HepG2 (cell line): ENCODE measurements around the gene DCST2. TPM values are rescaled to one million over a fixed set of nuclear protein-coding genes. Genes with fewer than 3 reads are reported as not detected.

Experiments used
- AGO2 ChIP-seq: fragments of 200-400 bp; formaldehyde crosslinking; optimal IDR thresholded peaks from 2 replicates; pipeline ENCODE3; 2017; ENCODE audit warnings: mild to moderate bottlenecking, low read depth, low read length, moderate library complexity
- ARID2 ChIP-seq: sonication (generic); formaldehyde crosslinking; IDR thresholded peaks from 2 replicates; pipeline ENCODE4 v1.8.1; 2022; ENCODE audit warnings: mild to moderate bottlenecking, missing genetic modification reagents, borderline replicate concordance
- E2F1 ChIP-seq: sonication (generic); formaldehyde crosslinking; IDR thresholded peaks from 2 replicates; pipeline ENCODE4 v1.5.0; 2020; ENCODE audit warnings: missing genetic modification reagents
- FOSL2 ChIP-seq: sonication (generic); formaldehyde crosslinking; IDR thresholded peaks from 2 replicates; pipeline ENCODE4 v1.4.0; 2020; ENCODE audit warnings: missing genetic modification reagents
- HNRNPUL1 ChIP-seq: fragments of 200-400 bp; formaldehyde crosslinking; IDR thresholded peaks from 2 replicates; pipeline ENCODE4 v1.6.1; 2017; ENCODE audit warnings: low read depth, mild to moderate bottlenecking, low read length, moderate library complexity
- HOXA3 ChIP-seq: sonication (generic); formaldehyde crosslinking; IDR thresholded peaks from 2 replicates; pipeline ENCODE4 v1.5.0; 2020; ENCODE audit warnings: missing genetic modification reagents
- KLF16 ChIP-seq, 2 experiments: sonication (generic) in 1 of 2; formaldehyde crosslinking in 1 of 2; IDR thresholded peaks; 2 replicates each; pipeline versions ENCODE4 v1.6.1 to v1.8.0; 2016 to 2023; ENCODE audit warnings: missing genetic modification reagents in 2 of 2, missing compliant biosample characterization in 1 of 2
- NFE2 ChIP-seq: sonication (generic); formaldehyde crosslinking; IDR thresholded peaks from 2 replicates; pipeline ENCODE4 v1.4.0; 2020; ENCODE audit warnings: missing genetic modification reagents
- PAX8 ChIP-seq: sonication (generic); formaldehyde crosslinking; IDR thresholded peaks from 2 replicates; pipeline ENCODE4 v1.8.0; 2022; ENCODE audit warnings: mild to moderate bottlenecking, missing genetic modification reagents, borderline replicate concordance
- REPIN1 ChIP-seq: sonication (generic); formaldehyde crosslinking; IDR thresholded peaks from 2 replicates; pipeline ENCODE4 v1.8.0; 2022; ENCODE audit warnings: missing genetic modification reagents, low read depth, mild to moderate bottlenecking, borderline replicate concordance
- TBX3 ChIP-seq: fragments of 450-650 bp; IDR thresholded peaks from 2 replicates; pipeline ENCODE4 v1.6.1; 2017; ENCODE audit warnings: antibody characterized with exemption, mild to moderate bottlenecking, inconsistent platforms, borderline replicate concordance
- ZKSCAN1 ChIP-seq: fragments of 150-350 bp; IDR thresholded peaks from 2 replicates; pipeline ENCODE4 v1.6.1; 2014; ENCODE audit warnings: low read length
- ZNF382 ChIP-seq: sonication (generic); formaldehyde crosslinking; IDR thresholded peaks from 2 replicates; pipeline ENCODE4 v1.5.0; 2020; ENCODE audit warnings: missing genetic modification reagents, mild to moderate bottlenecking, borderline replicate concordance
- ZNF629 ChIP-seq: sonication (generic); formaldehyde crosslinking; conservative IDR thresholded peaks from 2 replicates; pipeline ENCODE4 v1.5.0; 2020; ENCODE audit warnings: missing genetic modification reagents
- ZNF737 ChIP-seq: sonication (generic); formaldehyde crosslinking; IDR thresholded peaks from 2 replicates; pipeline ENCODE4 v1.5.0; 2020; ENCODE audit warnings: missing genetic modification reagents, mild to moderate bottlenecking, borderline replicate concordance
- polyA plus RNA-seq, 8 experiments: library from polyadenylated mRNA; depleted of rRNA in 3 of 8; stranded (reverse) in 7 of 8; unstranded in 1 of 8; fragments of >200 nt; fragmentation: Illumina TruSeq in 4 of 8; extraction: Trizol in 4 of 8; gene quantifications; 2 replicates each; pipeline versions ENCODE4 v1.2.1 to v1.2.3, GENCODE V29; 2011 to 2016; ENCODE audit warnings: low read depth in 4 of 8, missing spikeins in 1 of 8, mixed read lengths in 1 of 8; ENCODE audit not compliant: insufficient read depth in 1 of 8
- total RNA-seq, 5 experiments: library from RNA; depleted of rRNA; stranded (reverse); fragments of >200 nt; fragmentation: Illumina TruSeq; extraction: Trizol; gene quantifications; 2 replicates each; pipeline ENCODE4 v1.2.3, GENCODE V29; 2016; ENCODE audit warnings: low read depth in 1 of 5
- TF ChIP-seq, protein P1 (sequence below): sonication (generic); formaldehyde crosslinking; IDR thresholded peaks from 2 replicates; pipeline ENCODE4 v1.5.0; 2020; ENCODE audit warnings: mild to moderate bottlenecking, missing genetic modification reagents
- TF ChIP-seq, protein P2 (sequence below): sonication (generic); formaldehyde crosslinking; IDR thresholded peaks from 2 replicates; pipeline ENCODE4 v1.5.1; 2020; ENCODE audit warnings: missing genetic modification reagents, mild to moderate bottlenecking, borderline replicate concordance
- TF ChIP-seq, protein P3 (sequence below): sonication (generic); formaldehyde crosslinking; IDR thresholded peaks from 2 replicates; pipeline ENCODE4 v1.5.0; 2020; ENCODE audit warnings: mild to moderate bottlenecking, missing genetic modification reagents, borderline replicate concordance

DCST2 gene
- total and polyA plus RNA-seq, 2 of the 13 experiments (the other 11 are each of a cell fraction or from before 2014, with no cell fraction given): 0.74 TPM; not detected in 1

DNA sequence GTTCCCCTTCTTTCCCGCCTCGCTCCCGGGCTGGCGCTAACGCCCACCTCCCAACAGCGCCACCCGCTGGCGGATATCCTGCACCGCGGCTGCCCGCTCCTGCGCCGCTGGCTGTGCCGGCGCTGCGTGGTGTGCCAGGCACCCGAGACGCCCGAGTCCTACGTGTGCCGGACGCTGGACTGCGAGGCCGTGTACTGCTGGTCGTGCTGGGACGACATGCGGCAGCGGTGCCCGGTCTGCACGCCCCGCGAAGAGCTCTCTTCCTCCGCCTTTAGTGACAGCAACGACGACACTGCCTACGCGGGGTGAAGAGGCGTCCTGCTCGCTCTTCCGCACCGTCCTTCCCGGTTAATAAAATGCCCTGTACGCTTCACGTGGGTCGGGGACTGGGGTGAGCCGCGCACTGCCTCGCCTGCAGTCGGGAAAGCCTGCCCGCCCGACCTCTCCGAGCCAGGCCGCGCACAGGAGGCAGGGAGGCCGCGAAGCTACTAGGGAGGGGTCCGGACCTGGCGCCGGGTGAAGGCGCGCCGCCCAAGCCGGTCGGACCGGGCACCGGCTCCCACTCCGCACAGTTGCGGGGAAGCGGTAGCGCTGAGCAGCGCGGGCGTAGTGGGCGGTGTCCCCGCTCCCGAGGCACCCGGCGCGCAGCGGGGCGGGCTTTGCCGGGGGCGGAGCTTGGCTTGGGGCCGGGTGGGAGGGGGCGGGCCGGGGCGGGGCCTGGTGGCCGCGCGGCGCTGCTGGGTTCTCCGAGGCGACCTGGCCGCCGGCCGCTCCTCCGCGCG lies 17.2 kb upstream of the DCST2 start, which contains the start of gene ADAM15 (continued):
- TF ChIP-seq REPIN1: no peak
- peak; percentile 76; the same call in 1 of the 2 replicates for TF ChIP-seq PAX8
- no peak for TF ChIP-seq ZNF629 (CRISPR knock-in tag)
- TF ChIP-seq ZKSCAN1: no peak
- TF ChIP-seq, protein P1, sequence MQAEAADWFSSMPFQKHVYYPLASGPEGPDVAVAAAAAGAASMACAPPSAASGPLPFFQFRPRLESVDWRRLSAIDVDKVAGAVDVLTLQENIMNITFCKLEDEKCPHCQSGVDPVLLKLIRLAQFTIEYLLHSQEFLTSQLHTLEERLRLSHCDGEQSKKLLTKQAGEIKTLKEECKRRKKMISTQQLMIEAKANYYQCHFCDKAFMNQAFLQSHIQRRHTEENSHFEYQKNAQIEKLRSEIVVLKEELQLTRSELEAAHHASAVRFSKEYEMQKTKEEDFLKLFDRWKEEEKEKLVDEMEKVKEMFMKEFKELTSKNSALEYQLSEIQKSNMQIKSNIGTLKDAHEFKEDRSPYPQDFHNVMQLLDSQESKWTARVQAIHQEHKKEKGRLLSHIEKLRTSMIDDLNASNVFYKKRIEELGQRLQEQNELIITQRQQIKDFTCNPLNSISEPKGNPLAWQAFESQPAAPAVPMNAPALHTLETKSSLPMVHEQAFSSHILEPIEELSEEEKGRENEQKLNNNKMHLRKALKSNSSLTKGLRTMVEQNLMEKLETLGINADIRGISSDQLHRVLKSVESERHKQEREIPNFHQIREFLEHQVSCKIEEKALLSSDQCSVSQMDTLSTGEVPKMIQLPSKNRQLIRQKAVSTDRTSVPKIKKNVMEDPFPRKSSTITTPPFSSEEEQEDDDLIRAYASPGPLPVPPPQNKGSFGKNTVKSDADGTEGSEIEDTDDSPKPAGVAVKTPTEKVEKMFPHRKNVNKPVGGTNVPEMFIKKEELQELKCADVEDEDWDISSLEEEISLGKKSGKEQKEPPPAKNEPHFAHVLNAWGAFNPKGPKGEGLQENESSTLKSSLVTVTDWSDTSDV (CRISPR knock-in tag): peak; percentile 85
- TF ChIP-seq HOXA3 (CRISPR knock-in tag): peak; percentile 66
- no peak for TF ChIP-seq ARID2
- TF ChIP-seq ZNF737 (CRISPR knock-in tag): no peak
- TF ChIP-seq AGO2: no peak
- peak; percentile 84 for TF ChIP-seq E2F1 (CRISPR knock-in tag)
- TF ChIP-seq, protein P2, sequence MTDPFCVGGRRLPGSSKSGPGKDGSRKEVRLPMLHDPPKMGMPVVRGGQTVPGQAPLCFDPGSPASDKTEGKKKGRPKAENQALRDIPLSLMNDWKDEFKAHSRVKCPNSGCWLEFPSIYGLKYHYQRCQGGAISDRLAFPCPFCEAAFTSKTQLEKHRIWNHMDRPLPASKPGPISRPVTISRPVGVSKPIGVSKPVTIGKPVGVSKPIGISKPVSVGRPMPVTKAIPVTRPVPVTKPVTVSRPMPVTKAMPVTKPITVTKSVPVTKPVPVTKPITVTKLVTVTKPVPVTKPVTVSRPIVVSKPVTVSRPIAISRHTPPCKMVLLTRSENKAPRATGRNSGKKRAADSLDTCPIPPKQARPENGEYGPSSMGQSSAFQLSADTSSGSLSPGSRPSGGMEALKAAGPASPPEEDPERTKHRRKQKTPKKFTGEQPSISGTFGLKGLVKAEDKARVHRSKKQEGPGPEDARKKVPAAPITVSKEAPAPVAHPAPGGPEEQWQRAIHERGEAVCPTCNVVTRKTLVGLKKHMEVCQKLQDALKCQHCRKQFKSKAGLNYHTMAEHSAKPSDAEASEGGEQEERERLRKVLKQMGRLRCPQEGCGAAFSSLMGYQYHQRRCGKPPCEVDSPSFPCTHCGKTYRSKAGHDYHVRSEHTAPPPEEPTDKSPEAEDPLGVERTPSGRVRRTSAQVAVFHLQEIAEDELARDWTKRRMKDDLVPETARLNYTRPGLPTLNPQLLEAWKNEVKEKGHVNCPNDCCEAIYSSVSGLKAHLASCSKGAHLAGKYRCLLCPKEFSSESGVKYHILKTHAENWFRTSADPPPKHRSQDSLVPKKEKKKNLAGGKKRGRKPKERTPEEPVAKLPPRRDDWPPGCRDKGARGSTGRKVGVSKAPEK: no peak
- no peak; the same call in 1 of the 2 replicates for TF ChIP-seq TBX3
- TF ChIP-seq, protein P3, sequence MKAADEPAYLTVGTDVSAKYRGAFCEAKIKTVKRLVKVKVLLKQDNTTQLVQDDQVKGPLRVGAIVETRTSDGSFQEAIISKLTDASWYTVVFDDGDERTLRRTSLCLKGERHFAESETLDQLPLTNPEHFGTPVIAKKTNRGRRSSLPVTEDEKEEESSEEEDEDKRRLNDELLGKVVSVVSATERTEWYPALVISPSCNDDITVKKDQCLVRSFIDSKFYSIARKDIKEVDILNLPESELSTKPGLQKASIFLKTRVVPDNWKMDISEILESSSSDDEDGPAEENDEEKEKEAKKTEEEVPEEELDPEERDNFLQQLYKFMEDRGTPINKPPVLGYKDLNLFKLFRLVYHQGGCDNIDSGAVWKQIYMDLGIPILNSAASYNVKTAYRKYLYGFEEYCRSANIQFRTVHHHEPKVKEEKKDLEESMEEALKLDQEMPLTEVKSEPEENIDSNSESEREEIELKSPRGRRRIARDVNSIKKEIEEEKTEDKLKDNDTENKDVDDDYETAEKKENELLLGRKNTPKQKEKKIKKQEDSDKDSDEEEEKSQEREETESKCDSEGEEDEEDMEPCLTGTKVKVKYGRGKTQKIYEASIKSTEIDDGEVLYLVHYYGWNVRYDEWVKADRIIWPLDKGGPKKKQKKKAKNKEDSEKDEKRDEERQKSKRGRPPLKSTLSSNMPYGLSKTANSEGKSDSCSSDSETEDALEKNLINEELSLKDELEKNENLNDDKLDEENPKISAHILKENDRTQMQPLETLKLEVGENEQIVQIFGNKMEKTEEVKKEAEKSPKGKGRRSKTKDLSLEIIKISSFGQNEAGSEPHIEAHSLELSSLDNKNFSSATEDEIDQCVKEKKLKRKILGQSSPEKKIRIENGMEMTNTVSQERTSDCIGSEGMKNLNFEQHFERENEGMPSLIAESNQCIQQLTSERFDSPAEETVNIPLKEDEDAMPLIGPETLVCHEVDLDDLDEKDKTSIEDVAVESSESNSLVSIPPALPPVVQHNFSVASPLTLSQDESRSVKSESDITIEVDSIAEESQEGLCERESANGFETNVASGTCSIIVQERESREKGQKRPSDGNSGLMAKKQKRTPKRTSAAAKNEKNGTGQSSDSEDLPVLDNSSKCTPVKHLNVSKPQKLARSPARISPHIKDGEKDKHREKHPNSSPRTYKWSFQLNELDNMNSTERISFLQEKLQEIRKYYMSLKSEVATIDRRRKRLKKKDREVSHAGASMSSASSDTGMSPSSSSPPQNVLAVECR (CRISPR knock-in tag): peak; percentile 82
- TF ChIP-seq HNRNPUL1: no peak
- TF ChIP-seq NFE2 (CRISPR knock-in tag): no peak
- peak; percentile 22; the same call in 1 of the 2 replicates for TF ChIP-seq FOSL2 (CRISPR knock-in tag)
- TF ChIP-seq ZNF382 (CRISPR knock-in tag): no peak
- TF ChIP-seq KLF16 (CRISPR knock-in tag; IDR thresholded peaks at IDR 0.05): peak in 1 of 2 experiments; percentile 72; a peak in 1 of 4 replicates
